Fibroblast of lung (primary cell): ENCODE results near the gene CST4.

Experiments used
- CTCF ChIP-seq, 2 donors: IDR thresholded peaks in 1 of 2; conservative IDR thresholded peaks in 1 of 2; 1 replicate in 1 of 2; 2 replicates in 1 of 2; pipeline ENCODE4 v1.5.1; 2011 to 2012; ENCODE audit warnings: low read length in 2 of 2, control low read depth in 1 of 2, inconsistent platforms in 1 of 2, low read depth in 1 of 2, mild to moderate bottlenecking in 1 of 2
- EZH2 ChIP-seq: IDR thresholded peaks from 2 replicates; pipeline ENCODE4 v1.5.1; 2012; ENCODE audit warnings: low read length, control low read depth, mild to moderate bottlenecking; ENCODE audit errors: missing control alignments

DNA sequence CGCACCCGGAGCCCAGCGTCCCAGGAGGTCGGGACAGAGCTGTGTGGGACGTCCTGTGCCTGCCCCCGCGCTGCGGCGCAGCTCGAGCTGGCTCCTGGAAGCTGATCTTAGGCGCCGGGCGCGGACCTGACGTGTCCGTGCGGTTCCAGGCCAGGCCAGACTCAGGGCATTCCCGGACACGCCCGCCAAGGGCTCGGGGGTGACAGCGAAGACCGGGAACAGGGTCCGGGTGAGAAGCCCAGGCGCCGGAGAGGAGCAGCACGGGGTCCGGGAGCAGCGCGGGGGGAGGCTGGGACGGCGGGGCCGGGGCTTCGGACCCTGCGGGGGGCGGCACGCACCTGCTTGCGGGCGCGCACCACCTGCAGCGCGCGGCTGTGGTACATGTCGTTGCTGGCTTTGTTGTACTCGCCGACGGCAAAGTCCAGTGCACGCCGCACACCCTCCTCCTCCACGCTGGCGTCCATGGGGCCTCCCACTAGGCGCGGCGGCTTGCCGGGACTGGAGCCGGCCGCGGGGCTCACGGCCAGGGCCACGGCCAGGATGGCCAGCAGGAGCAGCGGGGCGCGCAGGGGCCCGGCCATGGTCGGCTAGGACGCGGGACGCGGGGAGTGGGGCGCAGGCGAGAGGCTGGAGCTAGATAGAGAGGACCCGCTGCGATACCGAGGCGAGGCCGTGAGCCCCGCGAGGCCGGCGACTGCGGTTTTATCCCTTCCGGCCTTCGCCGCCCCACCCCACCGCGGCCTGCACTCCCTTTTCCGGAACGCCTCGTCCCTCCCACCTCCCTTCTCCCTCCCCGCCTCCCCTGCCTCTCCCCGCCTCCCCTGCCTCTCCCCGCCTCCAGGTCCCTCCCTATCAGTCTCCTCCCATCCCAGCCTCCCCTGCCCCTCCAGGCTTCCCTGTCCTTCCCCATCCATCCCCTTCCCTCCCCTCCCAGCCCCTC is 51.3 kb downstream of the CST4 start, which contains the start of gene CST3:
- TF ChIP-seq CTCF (conservative IDR thresholded peaks at IDR 0.05 in 1 of 2, IDR thresholded peaks at IDR 0.05 in 1 of 2; ENCODE audit: low read depth in 1 of 2, low read length in 2 of 2): no peak
- no peak for TF ChIP-seq EZH2
